Stimulated activated CD4-positive, alpha-beta T cell treated with anti-CD3 and anti-CD28 coated beads, Interleukin-2, amount 100 ng/mL, for 24 hours (primary cell): ENCODE data around the gene CCDC167.

Experiments used
- DNase-seq, 2 donors: peaks; one replicate each; pipeline ENCODE4 v3.0.0-alpha.2; 2020

Gene CCDC167

GRCh38 chr6:37528541-37528940, 28.8 kb upstream of the CCDC167 start:
- DNase-seq: no peak

DNA sequence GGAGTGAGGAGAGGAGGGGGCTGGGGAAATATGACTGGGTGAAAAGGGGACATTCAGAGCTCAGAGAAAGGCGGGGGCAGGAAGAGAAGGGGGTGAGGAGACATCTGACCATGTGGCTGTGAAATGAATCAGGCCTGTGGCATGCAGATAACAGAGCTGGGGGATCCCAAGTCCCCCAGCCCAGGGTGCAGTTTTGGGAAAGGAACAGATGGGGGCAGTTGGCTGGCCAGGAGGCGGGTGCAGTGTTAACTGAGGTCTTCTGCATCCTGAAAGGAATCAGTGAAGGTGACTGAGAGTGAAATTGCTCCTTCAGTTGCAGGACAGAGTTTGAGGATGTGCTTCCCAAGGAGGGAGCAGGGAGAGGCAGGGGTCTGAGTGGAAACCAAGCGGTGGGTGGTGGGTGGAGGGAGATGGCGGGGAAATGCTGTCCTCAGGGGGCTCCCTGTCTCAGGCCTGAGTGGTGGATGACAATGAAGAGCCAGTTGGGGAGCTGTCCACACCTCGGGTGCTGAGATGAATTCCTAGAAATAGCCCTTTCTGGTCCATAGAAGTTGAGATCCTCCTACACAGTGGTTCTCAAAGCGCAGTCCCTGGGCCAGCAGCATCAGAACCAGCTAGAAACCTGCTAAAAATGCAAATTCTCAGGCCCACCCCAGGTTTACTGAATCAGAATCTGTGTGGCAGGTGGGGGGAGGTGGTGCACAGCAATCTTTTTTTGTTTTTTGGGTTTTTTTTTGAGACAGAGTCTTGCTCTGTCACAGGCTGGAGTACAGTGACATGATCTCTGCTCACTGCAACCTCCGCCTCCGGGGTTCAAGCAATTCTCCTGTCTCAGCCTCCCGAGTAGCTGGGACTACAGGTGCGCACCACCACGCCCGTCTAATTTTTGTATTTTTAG, 26.0 kb upstream of the CCDC167 start:
- no peak for DNase-seq

DNA sequence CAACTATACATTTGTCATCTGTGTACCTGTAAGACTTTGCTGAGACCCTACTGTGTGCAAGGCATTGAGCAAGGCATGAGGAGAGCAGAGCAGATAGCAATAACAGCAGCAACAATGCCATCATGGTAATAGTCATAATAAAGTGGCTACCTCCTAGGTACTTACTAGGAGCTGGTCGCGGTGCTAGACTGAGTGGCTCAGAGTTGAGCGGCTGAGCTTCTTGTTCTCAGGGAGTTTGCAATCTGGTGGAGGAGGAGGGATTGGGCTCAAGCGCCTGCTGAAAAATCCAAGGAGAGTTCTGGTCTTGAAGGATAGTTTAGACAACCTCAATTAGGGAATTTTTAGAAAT, 25.3 kb upstream of the CCDC167 start:
- DNase-seq: no peak

- no peak for DNase-seq
Observed at GRCh38 chr6:37524025-37524969, 24.6 kb upstream of the CCDC167 start.

GRCh38 chr6:37523412-37523811, 23.7 kb upstream of the CCDC167 start:
- DNase-seq: no peak

DNA sequence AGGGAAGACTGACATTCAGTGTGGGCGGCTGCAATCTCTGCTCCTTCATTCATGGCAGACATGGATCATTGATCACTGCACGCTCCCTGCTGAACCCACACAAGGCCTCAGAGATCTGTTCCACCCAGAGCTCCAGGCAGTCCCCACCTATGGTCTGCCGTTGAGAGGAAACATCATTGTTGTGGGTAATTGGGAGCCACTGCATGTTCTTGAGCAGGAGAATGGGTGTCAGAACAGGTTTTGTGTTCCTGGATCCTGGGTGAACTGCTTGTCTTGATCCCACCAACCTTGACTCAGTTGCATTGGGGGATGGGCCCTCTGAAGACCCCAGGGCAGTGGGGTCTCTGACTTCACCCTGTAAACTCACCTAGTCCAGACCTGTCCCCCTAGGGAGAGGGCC, 23.1 kb upstream of the CCDC167 start:
- no peak for DNase-seq

GRCh38 chr6:37521674-37522073, 22.0 kb upstream of the CCDC167 start:
- DNase-seq: no peak

- DNase-seq: no peak
Observed at GRCh38 chr6:37520926-37521325, 21.2 kb upstream of the CCDC167 start.

DNA sequence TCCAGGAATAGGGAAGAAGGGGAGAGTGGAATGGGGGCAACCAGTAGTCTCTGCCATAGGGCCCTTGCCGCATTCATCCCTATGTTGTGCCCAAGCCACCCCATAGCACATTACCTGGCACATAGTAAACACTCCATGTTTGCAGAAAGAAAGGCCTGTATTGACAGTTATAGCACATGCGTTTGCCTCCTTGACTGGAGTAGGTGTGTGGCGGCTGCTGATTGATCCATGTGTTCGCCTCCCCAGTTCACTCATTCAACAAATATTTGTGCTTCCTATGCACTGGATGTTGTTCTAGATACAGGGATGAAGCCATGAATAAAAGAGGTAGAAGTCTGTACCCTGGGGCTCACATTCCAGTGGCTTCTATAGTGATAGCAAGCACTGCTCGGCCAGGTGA, 19.8 kb upstream of the CCDC167 start:
- DNase-seq: no peak

GRCh38 chr6:37518116-37518515, 18.4 kb upstream of the CCDC167 start:
- DNase-seq: no peak

- peak; percentile 67 to 80 for DNase-seq
Observed at GRCh38 chr6:37517411-37517812, 17.7 kb upstream of the CCDC167 start.

- peak in 1 of 2 donors; percentile 44 for DNase-seq
Observed at GRCh38 chr6:37516920-37517405, 17.3 kb upstream of the CCDC167 start.

DNA sequence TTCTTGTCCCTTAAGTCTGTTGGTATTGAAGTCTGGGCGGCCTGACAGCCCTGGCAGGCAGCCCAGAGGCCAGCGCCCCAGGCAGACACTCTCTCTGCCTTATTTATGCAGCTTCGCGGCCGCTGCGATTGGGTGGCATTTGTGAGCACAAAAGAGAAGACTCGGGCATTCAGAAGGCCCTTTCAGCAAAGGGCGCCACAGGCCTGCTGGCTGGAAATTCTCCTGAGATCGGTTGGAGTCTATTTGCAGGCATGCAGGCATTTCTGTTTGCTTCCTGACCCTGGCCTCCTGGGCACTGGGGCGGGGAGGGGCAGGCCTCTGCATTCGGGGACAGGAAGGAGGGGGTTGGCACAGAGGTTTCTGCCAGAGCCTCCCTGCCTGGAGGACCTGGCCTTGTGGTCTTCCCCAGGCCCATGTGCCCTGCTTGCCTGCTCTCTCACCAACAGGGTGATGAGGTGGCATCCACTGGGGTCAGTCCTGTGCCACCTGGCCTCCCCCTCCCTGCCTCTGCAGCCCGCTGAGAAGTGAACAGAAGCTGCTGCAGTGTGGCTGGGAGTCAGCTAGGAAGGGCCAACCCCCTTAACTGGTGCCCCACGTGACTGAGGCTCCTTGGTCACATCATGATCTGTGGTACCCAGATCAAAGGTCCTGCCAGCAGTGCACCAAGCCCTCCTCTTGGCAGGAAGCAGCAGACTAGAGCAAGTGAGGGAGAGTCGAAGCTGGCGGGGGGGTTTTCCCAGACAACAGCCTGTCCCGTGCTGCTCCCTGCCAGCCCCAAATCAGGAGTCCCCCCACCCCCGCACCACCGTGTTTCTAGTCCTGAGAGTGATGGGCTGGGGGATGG, 16.6 kb upstream of the CCDC167 start:
- DNase-seq: peak; percentile 85 to 93

GRCh38 chr6:37515712-37516075, 16.0 kb upstream of the CCDC167 start:
- no peak for DNase-seq

GRCh38 chr6:37514837-37515236, 15.1 kb upstream of the CCDC167 start:
- no peak for DNase-seq

DNA sequence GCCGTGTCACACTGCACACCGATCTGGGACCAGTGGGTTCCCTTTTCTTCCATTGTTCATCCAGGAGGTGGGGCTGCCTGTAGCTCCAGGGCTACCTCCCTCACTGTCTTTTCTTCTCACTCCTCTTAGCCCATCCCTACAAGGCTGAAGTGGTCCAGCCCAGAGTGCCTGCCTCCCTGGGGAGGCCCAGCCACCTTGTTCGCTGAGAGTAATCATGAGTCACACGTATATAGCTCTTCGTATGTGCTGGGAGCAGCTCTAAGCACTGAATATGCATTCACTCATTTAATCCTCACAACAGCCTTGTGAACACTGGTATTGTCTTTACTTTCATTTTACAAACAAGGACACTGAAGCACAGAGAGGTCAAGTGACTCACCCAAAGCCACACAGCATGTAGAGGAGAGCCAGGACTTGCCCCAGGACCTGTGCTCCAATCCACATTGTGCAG, 14.7 kb upstream of the CCDC167 start:
- peak; percentile 54 to 60 for DNase-seq

- DNase-seq: no peak
Observed at GRCh38 chr6:37513576-37513975, 13.9 kb upstream of the CCDC167 start.

GRCh38 chr6:37513155-37513554, 13.5 kb upstream of the CCDC167 start:
- no peak for DNase-seq

- no peak for DNase-seq
Observed at GRCh38 chr6:37512400-37513011, 12.8 kb upstream of the CCDC167 start.

GRCh38 chr6:37511910-37512399, 12.3 kb upstream of the CCDC167 start:
- no peak for DNase-seq

GRCh38 chr6:37511201-37511600, 11.5 kb upstream of the CCDC167 start:
- no peak for DNase-seq
